Activated CD8-positive, alpha-beta memory T cell treated with anti-CD3 and anti-CD28 coated beads, Interleukin-2, amount 50 U/mL, for 1 hour (primary cell): ENCODE results near the gene DAPK1.

Experiments used
- DNase-seq: peaks from one replicate; pipeline ENCODE4 v3.0.0-alpha.2; 2020; ENCODE audit errors: extremely low read depth

The DAPK1 gene

DNA sequence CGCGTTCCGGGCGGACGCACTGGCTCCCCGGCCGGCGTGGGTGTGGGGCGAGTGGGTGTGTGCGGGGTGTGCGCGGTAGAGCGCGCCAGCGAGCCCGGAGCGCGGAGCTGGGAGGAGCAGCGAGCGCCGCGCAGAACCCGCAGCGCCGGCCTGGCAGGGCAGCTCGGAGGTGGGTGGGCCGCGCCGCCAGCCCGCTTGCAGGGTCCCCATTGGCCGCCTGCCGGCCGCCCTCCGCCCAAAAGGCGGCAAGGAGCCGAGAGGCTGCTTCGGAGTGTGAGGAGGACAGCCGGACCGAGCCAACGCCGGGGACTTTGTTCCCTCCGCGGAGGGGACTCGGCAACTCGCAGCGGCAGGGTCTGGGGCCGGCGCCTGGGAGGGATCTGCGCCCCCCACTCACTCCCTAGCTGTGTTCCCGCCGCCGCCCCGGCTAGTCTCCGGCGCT is at the start of gene DAPK1:
Gene DAPK1, plus strand, starts transcription at position 264 of the 442 bp plus-strand sequence. CDS start 1,211 bp downstream, outside the sequence.
- DNase-seq = no peak

- DNase-seq = no peak
These were observed 46.5 kb upstream of the DAPK1 start for GRCh38 chr9:87451149-87451548.

GRCh38 chr9:87455407-87455806 is 42.3 kb upstream of the DAPK1 start:
- no peak for DNase-seq

DNA sequence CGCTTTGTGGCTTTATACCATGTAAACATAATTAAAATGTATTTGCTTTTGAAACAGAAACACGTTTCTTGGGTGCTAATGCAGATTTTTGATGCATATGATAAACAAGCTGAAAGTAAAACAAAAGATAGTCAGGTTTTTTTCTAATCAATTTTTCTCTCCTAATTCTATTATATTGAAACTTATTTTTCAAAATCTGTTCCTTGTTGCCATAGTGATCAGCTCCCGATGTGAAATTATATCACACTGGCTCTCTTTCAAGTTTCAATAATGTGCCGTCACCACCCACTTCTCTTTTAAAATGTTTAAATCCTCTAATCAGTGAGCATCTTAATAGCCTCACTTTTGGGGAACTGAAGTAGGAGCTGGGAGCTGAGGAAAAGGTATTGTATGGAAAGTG is 36.4 kb upstream of the DAPK1 start:
- no peak for DNase-seq

DNA sequence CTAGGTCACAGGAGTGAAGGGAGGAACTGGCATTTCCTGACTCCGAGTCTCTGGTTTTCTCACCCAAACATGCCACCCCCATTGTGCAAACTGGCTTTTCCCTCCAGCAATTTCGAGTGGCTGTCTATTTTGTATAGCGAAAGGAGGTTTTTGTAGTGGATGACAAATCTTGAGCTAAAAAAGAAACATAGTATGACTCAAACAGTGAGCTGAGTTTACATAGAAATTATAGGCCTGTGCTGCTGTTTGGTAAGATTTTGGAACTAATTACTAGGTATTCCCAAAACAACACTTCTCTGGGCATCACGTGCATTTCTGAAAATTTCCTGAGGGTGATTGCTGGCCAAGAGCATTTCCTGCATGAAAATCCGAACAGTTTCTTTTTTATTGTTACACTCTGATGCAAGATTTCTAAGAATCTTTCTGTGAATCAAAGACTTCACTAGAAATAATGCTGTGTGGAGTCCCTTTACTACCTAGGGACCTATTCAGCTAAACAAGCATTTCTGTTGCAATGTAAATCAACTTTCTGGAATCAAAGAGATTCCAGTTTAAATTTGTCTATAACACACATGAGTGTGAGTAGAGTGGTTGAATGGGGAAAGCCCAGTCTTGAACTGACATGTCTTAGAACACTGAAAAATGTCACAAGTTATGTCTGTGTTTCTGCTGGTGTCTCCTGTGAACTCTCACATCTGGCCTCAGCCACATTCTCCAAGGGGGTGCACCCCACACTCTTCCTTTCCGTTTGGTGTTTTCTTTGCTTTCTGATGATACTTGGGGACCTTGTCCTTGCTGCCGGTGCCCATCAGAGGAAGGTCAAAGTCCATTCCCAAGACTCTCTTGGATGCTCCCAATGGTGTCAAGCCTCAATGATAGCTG is 33.3 kb upstream of the DAPK1 start:
- DNase-seq = no peak

GRCh38 chr9:87464992-87465378 is 32.7 kb upstream of the DAPK1 start:
- no peak for DNase-seq

GRCh38 chr9:87465816-87466215 is 31.9 kb upstream of the DAPK1 start:
- DNase-seq = no peak

DNA sequence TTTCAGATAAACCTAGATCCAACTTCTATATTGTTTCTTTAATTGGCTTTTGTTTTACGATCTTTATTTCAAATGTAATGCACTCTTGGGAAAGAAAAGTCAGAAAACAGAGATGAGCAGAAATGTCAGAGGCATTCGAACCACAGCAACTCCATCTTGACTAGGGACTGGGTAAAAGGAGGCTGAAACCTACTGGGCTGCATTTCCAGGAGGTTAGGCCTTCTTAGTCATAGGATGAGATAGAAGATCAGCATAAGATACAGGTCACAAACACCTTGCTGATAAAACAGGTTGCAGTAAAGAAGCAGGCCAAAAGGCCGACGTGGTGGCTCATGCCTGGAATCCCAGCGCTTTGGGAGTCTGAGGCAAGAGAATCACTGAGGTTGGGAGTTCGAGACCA is 30.5 kb upstream of the DAPK1 start:
- no peak for DNase-seq

- DNase-seq = no peak
These were observed 27.7 kb upstream of the DAPK1 start for GRCh38 chr9:87469793-87470465.

DNA sequence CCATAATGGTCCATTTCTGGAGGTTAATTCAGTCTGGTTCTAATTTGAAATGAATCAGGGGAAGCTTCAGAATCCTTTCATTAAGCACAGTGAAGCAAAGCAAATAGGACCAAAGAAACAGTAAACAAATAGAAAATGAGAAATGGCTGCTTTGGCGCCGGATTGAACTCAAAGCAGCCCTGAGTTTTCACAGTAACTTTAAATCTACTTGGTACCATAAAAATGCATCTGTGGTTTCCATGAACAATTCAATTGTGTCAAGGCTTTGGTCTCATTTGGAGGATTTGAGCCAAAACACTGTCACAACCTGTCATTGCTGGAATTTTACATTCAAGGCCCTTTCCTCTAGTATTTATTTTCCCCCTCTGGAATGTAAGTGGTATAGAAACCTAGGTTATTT is 25.9 kb upstream of the DAPK1 start:
- no peak for DNase-seq

GRCh38 chr9:87475463-87475862 is 22.2 kb upstream of the DAPK1 start:
- no peak for DNase-seq

DNA sequence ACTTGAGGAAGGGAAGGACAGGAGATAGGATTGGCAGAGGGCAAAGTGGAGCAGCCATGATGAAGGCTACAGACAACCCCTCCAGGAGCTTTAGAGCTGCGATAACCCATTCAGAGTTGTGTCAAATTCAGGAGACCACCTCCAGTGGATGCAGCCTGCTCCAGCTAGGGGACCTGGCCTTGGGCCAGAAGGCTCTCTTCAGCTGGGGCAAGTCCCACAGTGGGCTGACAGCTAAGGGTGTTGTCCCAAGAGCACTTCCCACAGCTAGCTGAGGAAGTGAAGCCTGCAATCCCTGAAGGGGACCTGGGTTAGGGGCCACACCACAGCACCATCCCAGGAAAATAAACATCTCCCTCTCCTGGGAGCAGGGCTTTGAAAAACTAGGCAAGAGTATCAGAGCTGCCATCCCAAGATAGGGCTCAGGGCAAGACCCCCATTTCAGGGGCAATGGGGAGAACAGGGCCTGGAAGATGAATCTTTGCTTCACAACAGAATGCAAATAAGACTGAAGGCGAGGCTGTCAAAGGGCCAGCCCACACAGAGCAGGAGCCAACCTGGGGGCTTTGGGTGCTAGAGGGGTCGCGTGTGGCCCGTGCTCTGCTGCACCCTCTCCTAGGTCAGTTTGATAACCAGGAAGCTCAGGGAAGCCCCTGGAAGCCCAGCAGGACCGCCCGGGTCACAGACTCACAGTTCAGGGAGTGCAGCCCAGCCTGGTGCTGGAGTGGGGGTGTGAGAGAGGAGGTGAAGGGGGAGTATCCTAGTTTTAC is 19.3 kb upstream of the DAPK1 start:
- DNase-seq = no peak

DNA sequence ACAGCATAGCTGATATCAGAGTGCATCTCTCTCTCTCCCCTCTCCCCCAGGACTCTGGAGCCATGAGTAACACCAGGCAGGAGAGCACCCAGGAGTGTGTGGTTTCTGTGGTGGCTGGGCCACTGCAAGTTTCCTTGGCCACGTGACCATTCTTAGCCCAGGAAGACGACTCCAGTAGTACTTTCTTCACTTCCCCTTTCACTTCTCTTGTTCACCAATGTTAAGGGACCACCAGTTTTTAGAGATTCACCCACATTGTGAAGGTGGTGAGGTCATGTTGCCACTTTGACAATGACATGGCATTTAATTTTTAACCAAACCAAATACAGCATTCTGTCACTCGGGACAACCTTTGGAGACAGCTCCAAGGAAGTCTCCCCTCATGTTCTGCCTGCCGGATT is 17.9 kb upstream of the DAPK1 start:
- no peak for DNase-seq

GRCh38 chr9:87481890-87482855 is 15.5 kb upstream of the DAPK1 start:
- DNase-seq = no peak

DNA sequence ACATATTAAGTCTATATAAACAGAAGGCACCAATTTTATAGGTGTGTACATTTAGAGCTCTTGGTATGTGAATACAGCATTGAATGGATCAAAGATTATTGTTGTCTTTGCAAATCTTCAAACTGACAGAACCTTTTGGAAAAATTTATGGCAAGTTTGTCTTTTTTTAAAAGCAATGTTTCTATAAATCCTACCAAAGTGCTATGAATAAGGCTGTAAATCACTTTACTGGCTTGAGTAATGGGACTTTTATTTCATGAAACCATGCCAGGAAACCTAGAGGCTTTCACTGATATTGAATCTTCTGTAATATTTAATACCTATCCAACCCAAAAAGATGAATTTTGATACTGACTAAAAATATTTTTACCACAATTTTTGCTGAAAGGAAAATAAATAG is 7.4 kb upstream of the DAPK1 start:
- no peak for DNase-seq

GRCh38 chr9:87490907-87491306 is 6.8 kb upstream of the DAPK1 start:
- DNase-seq = no peak

DNA sequence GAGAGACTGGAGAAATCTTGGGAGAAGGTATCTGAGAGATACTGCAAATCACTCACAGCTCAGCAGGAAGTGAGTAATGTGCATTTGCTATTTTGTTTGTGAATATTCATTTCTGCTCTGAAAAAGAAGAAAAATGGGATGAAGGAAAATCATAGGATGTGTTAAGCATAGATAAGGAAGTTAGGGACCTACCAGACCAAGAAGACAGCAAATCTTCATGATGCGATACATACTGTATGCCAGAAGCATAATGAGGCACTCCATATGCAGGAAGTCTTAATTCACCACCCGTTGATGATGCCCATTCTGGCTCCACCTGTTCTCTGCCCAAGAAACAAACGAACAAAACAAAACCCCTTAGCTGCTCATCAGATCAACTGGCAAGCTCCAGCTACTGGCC is 6.1 kb upstream of the DAPK1 start:
- DNase-seq = no peak

DNA sequence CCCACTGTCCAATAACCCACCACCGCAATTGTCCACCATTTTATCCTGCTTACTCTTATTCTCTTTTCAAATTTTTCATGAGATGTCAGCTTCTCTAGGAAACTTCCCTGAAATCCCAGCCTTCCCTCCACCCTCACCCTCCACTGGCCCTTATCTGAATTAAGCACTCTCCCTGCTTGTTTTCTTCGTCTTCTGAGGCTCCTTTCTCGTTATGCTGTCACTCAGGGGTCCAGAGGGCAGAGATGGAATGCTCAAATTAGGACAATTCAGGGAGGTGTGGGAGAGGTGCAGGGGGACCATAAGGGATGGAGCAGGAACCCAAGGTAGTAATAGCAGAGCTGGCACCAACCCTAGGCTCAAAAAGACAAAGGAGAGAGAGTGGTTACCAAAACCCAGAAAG is 5.0 kb upstream of the DAPK1 start:
- DNase-seq = no peak

GRCh38 chr9:87494970-87495471 is 2.6 kb upstream of the DAPK1 start:
- no peak for DNase-seq

GRCh38 chr9:87497080-87497603 is 525 bp upstream of the DAPK1 start:
- no peak for DNase-seq
